HepG2 (cell line): ENCODE measurements around the gene DCHS2.

Source experiments
- POLR2A ChIP-seq, 2 experiments: IDR thresholded peaks; 2 replicates each; pipeline ENCODE4 v1.6.1; 2011; ENCODE audit warnings: low read depth in 2 of 2, low read length in 2 of 2, mild to moderate bottlenecking in 1 of 2, moderate library complexity in 1 of 2; ENCODE audit not compliant: insufficient read depth in 1 of 2
- ZNF713 ChIP-seq: sonication (generic); formaldehyde crosslinking; IDR thresholded peaks from 2 replicates; pipeline ENCODE4 v1.4.0; 2020; ENCODE audit warnings: mild to moderate bottlenecking, missing genetic modification reagents

DNA sequence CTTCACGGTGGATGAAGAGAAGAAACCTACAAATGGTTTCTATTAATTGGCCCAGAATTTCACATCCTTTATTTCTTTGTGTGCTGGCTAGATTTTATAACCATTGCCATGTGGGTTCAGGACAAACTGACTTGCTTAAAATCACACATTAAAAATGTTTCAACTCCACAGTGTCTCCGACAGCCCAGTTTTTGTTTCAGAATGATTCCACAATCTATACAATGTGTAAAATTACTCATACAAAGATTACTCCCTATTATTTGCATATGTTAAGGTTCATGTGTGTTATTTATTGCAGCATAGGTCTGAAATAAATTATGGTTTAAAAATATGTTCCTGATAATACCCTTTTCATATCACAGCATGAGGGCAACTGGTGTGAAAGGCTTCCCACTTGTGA, 20.6 kb downstream of the DCHS2 start:
- TF ChIP-seq ZNF713 (CRISPR knock-in tag) (no peak), POLR2A (IDR thresholded peaks at IDR 0.05; ENCODE audit: insufficient read depth in 1 of 2, low read depth in 2 of 2, low read length in 2 of 2) (no peak)
